Dedifferentiated amniotic fluid mesenchymal stem cell (primary cell): ENCODE results near the gene SLC46A3.
"Not testable (repeated sequence)": the region's sequence is repeated elsewhere in the genome, so short reads cannot be mapped to it uniquely, and the experiment has no call there.

ENCODE experiments used
- DNase-seq: peaks from one replicate; pipeline ENCODE4 v3.0.0-alpha.2; 2016; ENCODE audit errors: extremely low spot score

Gene SLC46A3

GRCh38 chr13:28683169-28683568 lies 35.6 kb downstream of the SLC46A3 start:
- DNase-seq: not testable (repeated sequence)

- no peak for DNase-seq
Observed at GRCh38 chr13:28680541-28680940, 38.2 kb downstream of the SLC46A3 start.

- DNase-seq: no peak
Observed at GRCh38 chr13:28679628-28680027, 39.1 kb downstream of the SLC46A3 start.

DNA sequence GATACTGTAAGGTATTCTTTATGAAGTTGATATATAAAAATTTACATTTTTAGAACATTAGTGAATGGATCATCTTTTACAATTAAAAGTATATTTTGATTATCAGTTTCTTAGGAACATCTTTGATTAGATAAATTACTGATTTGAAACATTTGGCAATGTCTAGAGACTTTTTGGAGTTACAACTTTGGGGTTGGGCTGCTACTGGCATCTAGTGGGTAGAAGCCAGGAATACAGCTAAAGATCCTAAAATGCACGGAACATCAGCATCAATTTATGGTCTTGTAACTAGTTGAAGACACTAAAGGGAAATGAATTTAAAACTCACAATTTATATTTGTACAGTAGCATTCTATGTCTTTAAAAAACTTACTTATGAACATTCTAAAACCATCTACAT lies 40.0 kb downstream of the SLC46A3 start:
- no peak for DNase-seq

- no peak for DNase-seq
Observed at GRCh38 chr13:28671126-28671792, 47.5 kb downstream of the SLC46A3 start.

GRCh38 chr13:28666897-28667488 lies 51.8 kb downstream of the SLC46A3 start:
- no peak for DNase-seq

GRCh38 chr13:28659621-28659970 lies 59.2 kb downstream of the SLC46A3 start:
- no peak for DNase-seq

- peak; percentile 95 for DNase-seq
Observed at GRCh38 chr13:28658796-28659620, 59.8 kb downstream of the SLC46A3 start, which contains the start of gene POMP. TSS of gene POMP (plus strand) at chr13:28659130. CDS start at chr13:28659185, 55 bp downstream.

DNA sequence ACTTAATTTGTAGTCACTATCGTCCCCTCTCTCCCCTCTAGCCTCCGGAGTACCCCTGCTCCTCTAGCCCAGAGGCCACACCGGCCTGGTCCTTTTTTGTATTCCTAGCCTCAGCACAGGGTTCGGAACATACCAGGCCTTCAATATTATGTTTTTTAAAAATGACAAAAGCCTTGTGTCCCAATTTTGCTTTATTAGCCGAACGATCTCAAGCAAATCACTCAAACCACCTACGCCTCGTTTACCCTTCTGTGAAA lies 60.3 kb downstream of the SLC46A3 start:
- no peak for DNase-seq

- DNase-seq: no peak
Observed at GRCh38 chr13:28657784-28658538, 60.8 kb downstream of the SLC46A3 start.

DNA sequence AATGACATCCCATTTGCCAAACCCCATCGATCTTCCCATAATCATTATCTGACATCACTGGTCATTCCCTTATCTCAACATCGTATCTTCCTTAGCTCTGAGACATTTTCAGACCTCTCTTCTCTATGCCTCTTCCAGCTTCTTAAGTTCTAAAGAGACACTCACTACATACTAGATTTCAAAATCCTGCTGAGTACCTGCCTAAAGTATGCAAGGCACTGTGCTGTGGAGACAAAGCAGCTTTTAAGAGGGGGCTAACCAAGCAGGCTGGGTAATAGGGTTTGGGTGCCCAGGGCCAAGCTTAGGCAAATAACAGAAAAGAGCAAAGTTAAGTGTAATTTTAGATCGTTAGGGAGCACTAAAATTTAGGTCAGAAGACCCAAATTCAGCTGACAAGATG lies 63.2 kb downstream of the SLC46A3 start:
- peak; percentile 43 for DNase-seq

- DNase-seq: peak; percentile 75
Observed at GRCh38 chr13:28654276-28654675, 64.5 kb downstream of the SLC46A3 start.

DNA sequence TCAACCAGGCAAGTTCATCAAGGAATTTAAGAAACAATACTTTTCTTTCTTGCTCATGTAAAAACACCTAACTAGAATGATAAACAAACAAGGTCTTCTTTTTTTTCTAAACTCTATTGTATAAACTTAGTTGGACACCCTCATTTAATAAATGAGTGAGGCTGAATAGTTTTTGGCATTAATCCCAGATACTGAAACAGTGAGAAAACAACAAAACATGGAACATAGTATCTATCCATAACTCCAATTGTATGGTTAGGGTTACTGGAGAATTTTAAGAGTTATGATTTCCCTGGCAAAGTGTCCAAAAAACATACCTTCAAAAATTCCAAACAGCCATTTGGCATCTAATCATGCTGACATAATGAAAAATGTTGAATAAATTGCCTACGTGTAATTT lies 65.7 kb downstream of the SLC46A3 start:
- DNase-seq: no peak

GRCh38 chr13:28651810-28652401 lies 66.9 kb downstream of the SLC46A3 start:
- no peak for DNase-seq

- no peak for DNase-seq
Observed at GRCh38 chr13:28650284-28650683, 68.5 kb downstream of the SLC46A3 start.
